ENCODE results near the gene BCAR3. TPM values are rescaled to one million over a fixed set of nuclear protein-coding genes. Genes with fewer than 3 reads are reported as not detected.

Gene BCAR3
- total RNA-seq, 1 donor from 2014 or later: 38.5 TPM

DNA sequence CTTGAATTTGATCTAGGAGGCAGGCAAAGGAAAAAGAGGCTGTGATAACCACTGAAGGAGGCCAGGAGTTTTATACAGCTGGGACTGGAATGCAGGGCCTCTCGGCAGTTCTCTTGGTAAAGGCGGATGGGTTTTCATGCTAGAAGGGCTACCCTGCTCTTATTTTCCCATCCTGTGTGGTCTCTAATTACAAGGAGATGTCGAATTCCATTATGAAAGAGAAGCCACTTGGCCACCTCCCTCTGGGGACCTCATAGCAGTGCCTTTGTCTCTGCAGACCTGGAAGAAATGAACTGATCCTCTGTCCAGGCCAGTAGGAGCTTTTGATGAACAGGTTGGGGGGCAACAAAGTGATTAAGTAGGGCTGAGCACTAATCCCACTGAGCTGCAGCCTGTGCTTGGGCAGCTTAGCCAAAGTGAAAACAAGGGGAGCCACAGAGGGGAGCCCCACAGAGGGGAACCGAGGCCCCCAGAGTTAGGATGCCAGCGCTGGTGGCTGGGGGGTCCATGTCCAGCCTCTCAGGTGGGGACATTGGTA, 42.2 kb upstream of the BCAR3 start:
- TF ChIP-seq, protein P1, sequence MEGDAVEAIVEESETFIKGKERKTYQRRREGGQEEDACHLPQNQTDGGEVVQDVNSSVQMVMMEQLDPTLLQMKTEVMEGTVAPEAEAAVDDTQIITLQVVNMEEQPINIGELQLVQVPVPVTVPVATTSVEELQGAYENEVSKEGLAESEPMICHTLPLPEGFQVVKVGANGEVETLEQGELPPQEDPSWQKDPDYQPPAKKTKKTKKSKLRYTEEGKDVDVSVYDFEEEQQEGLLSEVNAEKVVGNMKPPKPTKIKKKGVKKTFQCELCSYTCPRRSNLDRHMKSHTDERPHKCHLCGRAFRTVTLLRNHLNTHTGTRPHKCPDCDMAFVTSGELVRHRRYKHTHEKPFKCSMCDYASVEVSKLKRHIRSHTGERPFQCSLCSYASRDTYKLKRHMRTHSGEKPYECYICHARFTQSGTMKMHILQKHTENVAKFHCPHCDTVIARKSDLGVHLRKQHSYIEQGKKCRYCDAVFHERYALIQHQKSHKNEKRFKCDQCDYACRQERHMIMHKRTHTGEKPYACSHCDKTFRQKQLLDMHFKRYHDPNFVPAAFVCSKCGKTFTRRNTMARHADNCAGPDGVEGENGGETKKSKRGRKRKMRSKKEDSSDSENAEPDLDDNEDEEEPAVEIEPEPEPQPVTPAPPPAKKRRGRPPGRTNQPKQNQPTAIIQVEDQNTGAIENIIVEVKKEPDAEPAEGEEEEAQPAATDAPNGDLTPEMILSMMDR (conservative IDR thresholded peaks at IDR 0.05): no peak
- Mint-ChIP-seq H3K36me3 (ENCODE audit: low read depth) (no peaks in the 10 kb centered on the region), H3K27ac (ENCODE audit: unreplicated experiment) (peak overlapping the region; percentile 97), H3K27me3 (ENCODE audit: low read depth) (no peaks in the 10 kb centered on the region), H3K4me1 (peaks cover 90% of the 10 kb centered on the region), H3K4me3 (peak overlapping the region; percentile 72), H3K9me3 (no peaks in the 10 kb centered on the region)
- no peak for DNase-seq (ENCODE audit: low read depth, low spot score)

DNA sequence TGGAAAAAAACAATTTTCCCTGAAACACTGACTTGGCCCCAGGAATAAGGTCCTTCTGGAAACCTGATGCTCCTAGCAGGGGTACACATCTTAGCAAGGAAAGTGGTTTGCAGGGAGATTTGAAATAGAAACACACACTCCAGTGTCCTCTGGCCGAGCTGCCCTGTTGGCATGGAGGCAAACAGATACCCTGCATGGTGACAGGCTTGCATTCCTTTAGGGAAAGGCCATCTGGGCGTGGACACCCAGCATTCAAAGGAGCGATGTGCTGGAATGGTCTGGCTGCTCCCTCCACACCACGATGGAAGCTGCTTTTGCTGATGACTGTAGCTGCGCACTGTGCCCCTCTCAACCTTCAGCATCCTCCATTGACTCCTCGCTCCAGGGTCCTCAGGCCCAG, 41.5 kb upstream of the BCAR3 start:
- TF ChIP-seq, protein P1 (conservative IDR thresholded peaks at IDR 0.05): no peak
- no peaks in the 10 kb centered on the region for H3K9me3 Mint-ChIP-seq
- H3K36me3 Mint-ChIP-seq (ENCODE audit: low read depth): no peaks in the 10 kb centered on the region
- H3K4me1 Mint-ChIP-seq: peaks cover 86% of the 10 kb centered on the region
- H3K4me3 Mint-ChIP-seq: peak overlapping the region; percentile 72
- peak; percentile 36 for DNase-seq (ENCODE audit: low read depth, low spot score)
- no peaks in the 10 kb centered on the region for H3K27me3 Mint-ChIP-seq (ENCODE audit: low read depth)
- H3K27ac Mint-ChIP-seq (ENCODE audit: unreplicated experiment): peak overlapping the region; percentile 97

GRCh38 chr1:93722081-93723031, 40.7 kb upstream of the BCAR3 start:
- H3K27me3 Mint-ChIP-seq (ENCODE audit: low read depth): no peaks in the 10 kb centered on the region
- no peaks in the 10 kb centered on the region for H3K9me3 Mint-ChIP-seq
- peaks cover 81% of the 10 kb centered on the region for H3K4me1 Mint-ChIP-seq
- no peaks in the 10 kb centered on the region for H3K36me3 Mint-ChIP-seq (ENCODE audit: low read depth)
- TF ChIP-seq, protein P1 (conservative IDR thresholded peaks at IDR 0.05): no peak
- peak overlapping the region; percentile 97 for H3K27ac Mint-ChIP-seq (ENCODE audit: unreplicated experiment)
- H3K4me3 Mint-ChIP-seq: peak overlapping the region; percentile 72
- peak; percentile 67 for DNase-seq (ENCODE audit: low read depth, low spot score)

GRCh38 chr1:93720956-93721626, 39.5 kb upstream of the BCAR3 start:
- H3K27ac Mint-ChIP-seq (ENCODE audit: unreplicated experiment): peak overlapping the region; percentile 91

GRCh38 chr1:93717640-93718039, 36.0 kb upstream of the BCAR3 start:
- peaks cover 3% of the 10 kb centered on the region for H3K9me3 Mint-ChIP-seq
- H3K27me3 Mint-ChIP-seq (ENCODE audit: low read depth): no peaks in the 10 kb centered on the region
- TF ChIP-seq, protein P1 (conservative IDR thresholded peaks at IDR 0.05): no peak
- no peaks in the 10 kb centered on the region for H3K36me3 Mint-ChIP-seq (ENCODE audit: low read depth)
- H3K4me1 Mint-ChIP-seq: peaks cover 62% of the 10 kb centered on the region
- H3K27ac Mint-ChIP-seq (ENCODE audit: unreplicated experiment): no peak overlapping the region
- no peak for DNase-seq (ENCODE audit: low read depth, low spot score)
- H3K4me3 Mint-ChIP-seq: no peak overlapping the region

More at GRCh38 chr1:93720956-93721626, 39.5 kb upstream of the BCAR3 start:
- no peaks in the 10 kb centered on the region for H3K27me3 Mint-ChIP-seq (ENCODE audit: low read depth)
- H3K4me3 Mint-ChIP-seq: no peak overlapping the region
- TF ChIP-seq, protein P1 (conservative IDR thresholded peaks at IDR 0.05): no peak
- H3K4me1 Mint-ChIP-seq: peaks cover 78% of the 10 kb centered on the region
- no peak for DNase-seq (ENCODE audit: low read depth, low spot score)
- H3K9me3 Mint-ChIP-seq: peaks cover 3% of the 10 kb centered on the region
- H3K36me3 Mint-ChIP-seq (ENCODE audit: low read depth): no peaks in the 10 kb centered on the region

All from neural crest cell (in vitro differentiated cells).